ENCODE data around the gene PPP4R1.

- no peak for TF ChIP-seq CTCF (conservative IDR thresholded peaks at IDR 0.05; ENCODE audit: low read length)
- TF ChIP-seq EZH2phosphoT487 (IDR thresholded peaks at IDR 0.05; ENCODE audit: borderline replicate concordance), result no peak
These were observed 18.1 kb downstream of the PPP4R1 start for GRCh38 chr18:9596226-9596625.

All from Loucy (cell line).